Body of pancreas (tissue), 4 donors: Measurements from ENCODE around the gene THOC5.

ENCODE experiments used
- POLR2A ChIP-seq, 3 donors: fragments of 450-650 bp; IDR thresholded peaks; one replicate each; pipeline ENCODE4 v1.6.1; 2016; ENCODE audit warnings: antibody characterized with exemption in 3 of 3, mild to moderate bottlenecking in 2 of 3
- TF ChIP-seq, protein P1 (sequence below), 7 experiments: fragments of 450-650 bp in 4 of 7; fragments of 200-600 bp in 3 of 7; sonication (generic) in 3 of 7; IDR thresholded peaks; one replicate each; pipeline ENCODE4 v1.5.1; 2016 to 2019; ENCODE audit warnings: antibody characterized with exemption in 7 of 7

DNA sequence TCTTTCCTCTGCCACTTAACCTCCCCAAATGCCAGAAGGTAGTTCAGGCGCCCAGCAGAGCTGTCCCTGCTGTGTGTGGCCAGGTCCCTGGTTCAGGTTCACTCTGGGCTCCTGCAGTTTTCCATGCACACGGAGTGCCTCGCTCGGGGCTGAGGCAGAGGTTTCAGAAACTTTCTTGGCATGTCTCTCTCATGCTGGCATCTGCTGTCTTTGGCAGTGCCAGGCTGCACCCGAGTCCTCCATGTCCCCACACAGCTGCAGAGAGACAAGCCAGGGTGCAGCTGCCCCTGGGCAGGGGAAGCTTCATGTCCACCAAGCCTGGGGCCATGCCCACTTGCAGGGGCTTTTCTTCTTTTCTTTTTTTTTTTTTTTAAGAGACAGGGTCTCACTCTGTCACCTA, 80.6 kb downstream of the THOC5 start:
- no peak for TF ChIP-seq POLR2A (IDR thresholded peaks at IDR 0.05)
- TF ChIP-seq, protein P1, sequence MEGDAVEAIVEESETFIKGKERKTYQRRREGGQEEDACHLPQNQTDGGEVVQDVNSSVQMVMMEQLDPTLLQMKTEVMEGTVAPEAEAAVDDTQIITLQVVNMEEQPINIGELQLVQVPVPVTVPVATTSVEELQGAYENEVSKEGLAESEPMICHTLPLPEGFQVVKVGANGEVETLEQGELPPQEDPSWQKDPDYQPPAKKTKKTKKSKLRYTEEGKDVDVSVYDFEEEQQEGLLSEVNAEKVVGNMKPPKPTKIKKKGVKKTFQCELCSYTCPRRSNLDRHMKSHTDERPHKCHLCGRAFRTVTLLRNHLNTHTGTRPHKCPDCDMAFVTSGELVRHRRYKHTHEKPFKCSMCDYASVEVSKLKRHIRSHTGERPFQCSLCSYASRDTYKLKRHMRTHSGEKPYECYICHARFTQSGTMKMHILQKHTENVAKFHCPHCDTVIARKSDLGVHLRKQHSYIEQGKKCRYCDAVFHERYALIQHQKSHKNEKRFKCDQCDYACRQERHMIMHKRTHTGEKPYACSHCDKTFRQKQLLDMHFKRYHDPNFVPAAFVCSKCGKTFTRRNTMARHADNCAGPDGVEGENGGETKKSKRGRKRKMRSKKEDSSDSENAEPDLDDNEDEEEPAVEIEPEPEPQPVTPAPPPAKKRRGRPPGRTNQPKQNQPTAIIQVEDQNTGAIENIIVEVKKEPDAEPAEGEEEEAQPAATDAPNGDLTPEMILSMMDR (IDR thresholded peaks at IDR 0.05) = no peak
